GM19328 (cell line): ENCODE measurements around the gene DNAH3.
"Not testable (repeated sequence)": the region's sequence is repeated elsewhere in the genome, so short reads cannot be mapped to it uniquely, and the experiment has no call there.

ENCODE experiments used
- ATAC-seq: cut with Tn5 transposase; IDR thresholded peaks from one replicate; pipeline ENCODE4 v1.9.1; 2021; ENCODE audit warnings: mild to moderate bottlenecking, moderate library complexity; ENCODE audit not compliant: unreplicated experiment

Gene DNAH3

GRCh38 chr16:21076186-21076883 lies 74.3 kb downstream of the DNAH3 start:
- ATAC-seq: no peak

DNA sequence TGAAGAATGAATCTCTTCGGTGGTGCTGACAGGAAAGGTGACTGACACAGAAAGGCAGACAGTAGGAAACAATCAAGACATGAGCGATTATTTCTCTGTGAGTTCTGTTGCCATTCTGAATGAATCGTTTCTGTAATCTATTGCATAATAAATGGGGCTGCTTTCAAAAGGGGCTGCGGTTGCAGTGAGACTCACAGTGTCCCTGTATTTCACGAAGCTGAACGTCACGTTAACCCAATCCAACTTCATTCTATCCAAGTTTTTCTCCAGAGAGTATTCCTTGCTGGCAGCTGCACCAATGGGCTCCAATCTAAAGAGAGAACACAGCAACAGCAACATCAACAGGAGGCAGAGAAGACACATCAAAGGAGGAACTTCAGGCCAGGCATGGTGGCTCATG lies 75.4 kb downstream of the DNAH3 start:
- no peak for ATAC-seq

GRCh38 chr16:21072976-21073375 lies 77.7 kb downstream of the DNAH3 start:
- no peak for ATAC-seq

- no peak for ATAC-seq
These were observed 78.9 kb downstream of the DNAH3 start for GRCh38 chr16:21071741-21072140.

- ATAC-seq: no peak
These were observed 80.1 kb downstream of the DNAH3 start for GRCh38 chr16:21070564-21070963.

- no peak for ATAC-seq
These were observed 80.7 kb downstream of the DNAH3 start for GRCh38 chr16:21069986-21070385.

GRCh38 chr16:21064203-21064602 lies 86.4 kb downstream of the DNAH3 start:
- ATAC-seq: no peak

DNA sequence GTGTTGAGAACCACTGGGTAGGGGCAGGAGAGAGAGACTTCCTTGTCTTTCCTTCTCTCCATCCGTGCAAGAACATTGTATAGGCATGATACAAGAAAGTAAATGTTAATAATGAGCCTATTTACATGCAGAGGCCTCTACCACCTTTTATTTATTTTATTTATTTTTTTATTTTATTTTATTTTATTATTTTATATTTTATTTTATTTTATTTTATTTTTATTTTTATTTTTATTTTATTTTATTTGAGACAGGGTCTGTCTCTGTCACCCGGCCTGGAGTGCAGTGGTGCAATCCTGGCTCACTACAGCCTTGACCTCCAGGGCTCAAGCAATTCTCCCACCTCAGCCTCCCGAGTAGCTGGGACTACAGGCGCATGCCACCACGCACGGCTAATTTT lies 87.3 kb downstream of the DNAH3 start:
- not testable (repeated sequence) for ATAC-seq

DNA sequence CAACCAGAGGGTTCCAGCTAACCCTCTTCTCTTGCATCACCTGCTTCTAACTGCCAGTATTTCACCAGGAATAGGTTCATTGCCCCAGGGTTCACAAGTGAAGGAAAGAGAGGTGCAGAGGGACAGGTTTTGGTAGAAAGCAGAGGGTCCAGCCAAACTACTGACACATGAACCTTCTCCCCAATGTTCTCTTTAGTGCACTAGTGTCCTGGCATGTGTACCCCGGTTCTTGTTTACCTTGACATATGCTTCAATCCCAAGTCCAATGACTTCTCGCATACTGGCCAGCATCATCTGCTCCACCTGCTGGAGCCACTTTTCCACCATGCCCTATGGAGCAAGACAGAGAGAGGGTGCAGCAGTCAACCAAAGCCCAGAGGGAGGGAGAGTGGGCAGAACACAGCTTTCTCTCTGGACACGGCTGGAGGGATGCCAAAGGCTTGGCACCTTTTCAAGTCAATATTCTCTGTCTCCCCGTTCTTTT lies 90.6 kb downstream of the DNAH3 start:
- no peak for ATAC-seq

DNA sequence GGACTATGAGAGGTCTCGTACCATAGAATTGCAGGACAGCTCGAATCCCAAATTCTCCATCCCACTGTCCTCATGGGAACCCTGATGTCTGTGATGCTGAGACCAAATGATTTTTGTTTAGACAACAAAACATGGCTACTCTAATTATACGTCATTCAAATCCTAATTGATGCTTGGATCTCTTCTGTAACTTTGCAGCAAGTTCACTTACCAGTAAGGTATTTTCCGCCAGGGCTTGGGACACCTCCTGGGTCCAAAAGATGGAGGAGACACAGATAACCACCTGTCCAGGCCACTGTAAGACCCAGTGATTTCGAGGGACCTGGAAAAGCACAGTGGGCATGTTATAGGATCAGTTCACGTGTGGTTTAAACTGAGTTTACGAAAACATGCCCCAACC lies 92.8 kb downstream of the DNAH3 start:
- no peak for ATAC-seq

DNA sequence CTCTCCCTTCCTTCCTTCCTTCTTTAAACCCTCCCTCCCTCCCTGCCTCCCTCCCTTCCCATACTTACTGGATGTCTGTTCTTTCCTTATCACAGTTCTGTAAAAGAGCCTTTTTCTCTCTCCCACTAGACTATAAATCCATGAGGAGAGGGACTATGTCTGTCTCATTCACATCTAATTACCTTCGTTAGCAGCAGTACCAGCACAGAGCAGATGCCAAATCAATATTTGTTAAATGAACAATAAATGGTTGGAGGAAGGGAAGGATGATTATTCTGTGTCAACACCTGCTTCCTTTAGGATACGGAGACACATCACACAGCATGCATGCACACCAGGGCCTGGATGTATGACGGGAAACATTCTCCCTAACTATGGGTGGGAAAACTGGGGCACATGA lies 94.2 kb downstream of the DNAH3 start:
- no peak for ATAC-seq

GRCh38 chr16:21055738-21056137 lies 94.9 kb downstream of the DNAH3 start:
- ATAC-seq: not testable (repeated sequence)

- no peak for ATAC-seq
These were observed 97.1 kb downstream of the DNAH3 start for GRCh38 chr16:21053590-21053989.

- not testable (repeated sequence) for ATAC-seq
These were observed 102.3 kb downstream of the DNAH3 start for GRCh38 chr16:21048091-21048912.

DNA sequence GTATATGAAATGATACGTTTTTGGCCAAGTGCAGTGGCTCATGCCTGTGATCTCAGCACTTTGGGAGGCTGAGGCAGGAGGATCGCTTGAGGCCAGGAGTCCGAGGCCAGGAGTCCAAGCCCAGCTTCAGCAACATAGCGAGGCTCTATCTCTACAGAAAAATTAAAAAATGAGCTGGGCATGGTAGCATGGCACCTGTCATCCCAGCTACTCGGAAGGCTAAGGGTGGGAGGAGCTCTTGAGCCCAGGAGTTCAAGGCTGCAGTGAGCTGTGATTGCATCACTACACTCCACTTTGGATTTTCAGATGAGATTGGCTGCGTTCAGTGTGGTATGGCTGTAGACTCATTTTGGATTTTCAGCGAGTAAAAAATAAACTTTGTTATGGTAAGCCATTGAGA lies 112.4 kb downstream of the DNAH3 start:
- ATAC-seq: no peak

DNA sequence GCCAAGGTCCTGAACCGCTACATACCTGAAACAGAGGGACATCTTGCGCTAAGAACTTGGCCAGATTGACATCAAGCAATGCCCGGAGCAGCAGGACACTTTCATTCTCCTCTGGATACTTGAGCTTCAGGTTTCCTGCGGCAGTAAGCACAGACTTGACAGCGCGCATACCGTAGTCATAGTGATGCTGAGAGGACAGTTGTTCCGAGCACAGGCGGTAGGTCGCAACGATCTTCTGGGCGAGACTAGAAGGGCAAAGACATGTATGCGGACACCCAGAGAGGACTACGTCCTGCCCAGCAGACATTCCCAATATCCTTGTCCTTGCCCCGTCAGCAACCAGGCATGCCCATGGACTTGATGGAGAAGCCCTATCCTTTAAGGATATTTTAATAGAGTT lies 112.9 kb downstream of the DNAH3 start:
- ATAC-seq: no peak

DNA sequence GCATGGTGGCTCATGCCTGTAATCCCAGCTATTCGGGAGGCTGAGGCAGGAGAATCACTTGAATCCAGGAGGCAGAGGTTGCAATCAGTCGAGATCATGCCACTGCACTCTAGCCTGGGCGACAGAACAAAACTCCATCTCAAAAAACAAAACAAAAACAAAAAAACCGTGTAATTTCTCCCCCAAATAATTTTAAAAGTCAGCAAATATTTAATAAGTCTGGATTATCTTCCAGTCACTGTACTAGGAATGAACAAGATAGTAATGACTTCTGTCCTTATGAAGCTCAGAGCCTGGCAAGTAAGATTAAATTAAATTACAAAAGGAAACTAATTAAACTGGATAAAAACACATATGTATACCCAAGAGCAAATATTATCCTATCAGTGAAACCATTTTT lies 113.5 kb downstream of the DNAH3 start:
- ATAC-seq: no peak

DNA sequence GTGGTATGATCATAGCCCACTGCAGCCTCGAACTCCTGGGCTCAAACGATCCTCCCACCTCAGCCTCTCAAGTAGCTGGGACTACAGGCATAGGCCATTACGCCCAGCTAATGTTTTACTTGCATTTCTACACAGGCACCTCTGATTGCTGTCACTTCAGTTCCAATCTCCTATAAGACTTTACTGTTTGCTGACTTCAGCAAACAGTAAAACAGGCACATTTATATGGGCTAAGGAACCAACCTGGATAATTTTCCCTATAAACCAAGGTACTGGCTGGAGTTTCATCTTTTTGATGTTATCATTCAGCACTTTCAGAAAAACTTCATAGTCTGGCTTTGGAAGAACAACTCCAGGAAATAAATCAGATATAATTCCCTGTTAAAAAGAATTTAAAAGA lies 114.2 kb downstream of the DNAH3 start:
- no peak for ATAC-seq

DNA sequence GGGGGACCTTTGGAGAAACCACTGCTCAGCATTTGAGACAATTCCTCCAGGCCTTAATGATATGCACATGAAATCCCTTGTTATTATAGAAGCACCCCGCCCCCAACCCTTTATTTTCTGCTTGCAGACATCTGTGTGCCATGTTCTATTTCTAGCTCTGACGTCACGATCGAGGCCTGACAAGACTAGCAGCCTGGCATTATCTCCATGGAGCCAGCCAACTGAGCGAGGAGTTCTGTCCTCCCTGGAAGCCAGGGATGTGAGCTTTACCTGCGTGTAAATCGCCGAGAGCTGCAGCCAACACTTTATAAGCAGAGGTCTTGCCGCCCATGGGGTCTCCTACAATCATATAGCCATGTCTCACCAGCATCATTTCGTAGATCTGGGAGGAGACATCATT lies 116.9 kb downstream of the DNAH3 start:
- ATAC-seq: no peak

GRCh38 chr16:21033264-21033663 lies 117.4 kb downstream of the DNAH3 start:
- no peak for ATAC-seq

- no peak for ATAC-seq
These were observed 121.9 kb downstream of the DNAH3 start for GRCh38 chr16:21028728-21029127.

DNA sequence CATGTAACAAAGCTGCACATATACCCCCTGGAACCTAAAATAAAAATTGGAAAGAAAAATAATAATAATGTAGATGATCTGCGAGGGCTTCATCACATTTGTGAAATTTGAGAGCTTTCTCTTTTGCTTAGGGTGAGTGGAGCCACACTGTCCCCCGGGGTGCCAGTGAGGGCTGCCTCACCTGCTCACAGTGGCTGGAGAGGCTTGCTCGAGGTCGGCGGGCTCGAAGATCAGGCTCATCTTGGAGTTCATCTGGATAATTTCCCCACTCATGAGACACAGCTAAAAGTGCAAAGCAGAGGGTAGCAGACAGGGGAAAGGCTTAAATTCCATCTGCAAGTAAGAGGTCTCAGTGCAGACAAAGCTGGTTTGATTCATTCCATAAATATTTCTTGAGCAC lies 123.8 kb downstream of the DNAH3 start:
- ATAC-seq: no peak
